ENCODE data around the gene TNNI2.
"Not testable (repeated sequence)": the region's sequence is repeated elsewhere in the genome, so short reads cannot be mapped to it uniquely, and the experiment has no call there.

The TNNI2 gene

DNA sequence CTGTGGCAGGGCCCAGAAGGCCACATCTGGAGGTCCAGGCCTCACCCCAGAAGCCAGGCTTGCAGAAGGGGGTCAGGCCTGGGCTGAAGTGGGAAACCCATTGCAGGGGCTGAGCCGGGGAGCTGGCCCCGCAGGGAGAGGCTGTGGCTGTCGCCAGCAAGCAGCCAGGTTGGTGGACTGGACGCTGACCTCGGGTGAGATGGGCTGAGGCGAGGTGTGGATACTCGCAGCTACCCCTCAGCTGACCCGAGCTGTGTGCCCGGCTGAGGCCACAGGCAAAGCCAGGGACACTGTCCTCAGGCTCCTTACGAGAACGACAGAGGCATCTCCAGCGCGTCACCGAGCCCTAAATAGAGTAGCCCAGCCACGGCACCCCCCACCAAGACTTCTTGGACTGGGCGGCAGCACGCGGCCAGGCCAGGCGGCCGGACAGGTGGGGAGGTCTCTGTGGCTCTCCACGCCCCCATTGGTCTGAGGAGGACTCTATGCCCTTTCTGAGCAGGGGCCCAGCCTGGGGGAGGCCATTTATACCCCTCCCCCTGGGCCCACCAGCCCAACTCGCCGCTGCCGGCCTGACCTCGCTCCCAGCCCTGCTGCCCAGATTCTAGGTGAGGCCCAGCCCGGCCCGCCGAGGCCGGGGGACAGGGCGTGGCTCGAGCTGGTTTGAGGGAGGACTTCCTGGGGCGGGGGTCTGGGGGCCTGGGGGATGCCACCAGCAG, at the start of gene TNNI2:
Gene TNNI2 (plus strand): TSS at position 556 of the 719 bp plus-strand sequence. CDS start 716 bp downstream, outside the sequence.
- no peak for DNase-seq (ENCODE audit: low spot score)

DNA sequence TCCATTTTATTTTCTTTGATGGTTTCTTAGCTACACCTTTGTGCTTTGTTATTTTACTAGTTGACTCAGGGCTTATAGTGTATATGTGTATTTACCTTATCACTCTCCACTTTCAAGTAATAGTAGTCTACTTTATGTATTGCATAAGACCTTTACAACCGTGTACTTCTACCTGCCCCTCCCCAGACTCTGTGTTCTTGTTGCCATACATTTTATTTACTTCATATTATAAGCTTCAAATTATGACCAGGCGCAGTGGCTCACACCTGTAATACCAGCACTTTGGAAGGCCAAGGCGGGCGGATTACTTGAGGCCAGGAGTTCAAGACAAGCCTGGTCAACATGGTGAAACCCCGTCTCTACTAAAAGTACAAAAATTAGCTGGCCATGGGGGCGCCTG, 46.9 kb upstream of the TNNI2 start:
- DNase-seq (ENCODE audit: low spot score): no peak

- no peak for DNase-seq (ENCODE audit: low spot score)
These were observed 46.3 kb upstream of the TNNI2 start for GRCh38 chr11:1792461-1792860.

DNA sequence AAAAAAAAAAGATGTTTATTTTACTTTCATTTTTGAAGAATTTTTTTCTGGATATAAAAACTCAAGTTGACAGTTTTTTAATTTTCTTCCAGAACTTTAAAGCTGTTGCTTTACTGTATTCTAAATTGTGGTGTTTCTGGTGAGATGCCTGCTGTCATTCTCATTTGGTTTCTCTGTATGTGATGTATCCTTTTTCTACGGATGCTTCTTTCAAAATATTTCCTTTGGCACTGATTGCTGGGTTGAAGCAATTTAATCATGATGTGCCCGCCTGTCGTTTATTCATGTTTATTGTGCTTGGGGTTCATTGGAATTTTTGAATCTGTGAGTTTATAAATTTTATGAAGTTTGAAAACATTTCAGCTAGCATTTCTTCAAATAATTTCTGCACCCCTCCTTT, 45.7 kb upstream of the TNNI2 start:
- DNase-seq (ENCODE audit: low spot score): no peak

GRCh38 chr11:1796413-1797011, 42.3 kb upstream of the TNNI2 start:
- DNase-seq (ENCODE audit: low spot score): no peak

- DNase-seq (ENCODE audit: low spot score): no peak
These were observed 41.2 kb upstream of the TNNI2 start for GRCh38 chr11:1797391-1798125.

DNA sequence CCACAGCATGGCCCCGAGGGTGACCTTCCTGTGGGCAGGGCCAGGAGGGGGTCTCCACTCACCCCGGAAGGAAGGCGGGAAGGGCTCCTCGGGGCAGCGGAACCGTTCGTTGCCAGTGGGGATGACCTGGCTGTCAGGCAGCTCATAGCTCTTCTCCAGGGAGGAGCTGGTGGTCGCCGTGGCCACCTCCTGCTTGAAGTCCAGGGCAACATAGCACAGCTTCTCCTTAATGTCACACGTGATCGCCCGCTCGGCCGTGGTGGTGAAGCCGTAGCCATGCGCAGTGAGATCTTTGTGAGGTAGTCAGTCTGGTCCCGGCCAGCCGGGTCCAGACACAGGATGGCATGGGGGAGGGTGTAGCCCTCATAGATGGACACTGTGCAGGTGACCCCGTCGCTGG, 35.5 kb upstream of the TNNI2 start:
- no peak for DNase-seq (ENCODE audit: low spot score)

DNA sequence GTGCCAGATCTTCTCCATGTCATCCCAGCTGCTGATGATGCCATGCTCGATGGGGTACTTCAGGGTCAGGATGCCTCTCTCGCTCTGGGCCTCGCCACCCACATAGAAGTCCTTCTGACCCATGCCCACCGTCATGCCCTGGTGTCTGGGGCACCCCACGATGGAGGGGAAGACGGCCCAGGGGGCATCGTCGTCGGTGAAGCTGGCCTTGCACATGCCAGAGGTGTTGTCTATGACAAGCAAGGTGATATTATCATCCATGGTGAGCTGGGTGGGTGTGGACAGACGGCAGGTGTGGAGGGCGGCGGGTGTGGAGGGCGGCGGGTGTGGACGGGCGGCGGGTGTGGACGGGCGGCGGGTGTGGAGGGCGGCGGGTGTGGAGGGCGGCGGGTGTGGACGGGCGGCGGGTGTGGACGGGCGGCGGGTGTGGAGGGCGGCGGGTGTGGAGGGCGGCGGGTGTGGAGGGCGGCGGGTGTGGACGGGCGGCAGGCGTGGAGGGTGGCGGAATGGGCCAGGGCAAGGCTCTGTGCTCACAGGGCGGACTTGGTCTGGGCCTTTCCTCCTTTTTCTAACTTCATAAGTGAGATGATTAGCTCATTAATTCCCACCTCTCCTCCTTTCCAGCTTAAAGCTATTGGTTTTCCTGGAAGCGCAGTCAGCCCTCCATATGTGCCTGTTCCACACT, 34.8 kb upstream of the TNNI2 start:
- not testable (repeated sequence) for DNase-seq (ENCODE audit: low spot score)

- DNase-seq (ENCODE audit: low spot score): no peak
These were observed 33.3 kb upstream of the TNNI2 start for GRCh38 chr11:1805525-1805924.

- no peak for DNase-seq (ENCODE audit: low spot score)
These were observed 31.4 kb upstream of the TNNI2 start for GRCh38 chr11:1807264-1807995.

DNA sequence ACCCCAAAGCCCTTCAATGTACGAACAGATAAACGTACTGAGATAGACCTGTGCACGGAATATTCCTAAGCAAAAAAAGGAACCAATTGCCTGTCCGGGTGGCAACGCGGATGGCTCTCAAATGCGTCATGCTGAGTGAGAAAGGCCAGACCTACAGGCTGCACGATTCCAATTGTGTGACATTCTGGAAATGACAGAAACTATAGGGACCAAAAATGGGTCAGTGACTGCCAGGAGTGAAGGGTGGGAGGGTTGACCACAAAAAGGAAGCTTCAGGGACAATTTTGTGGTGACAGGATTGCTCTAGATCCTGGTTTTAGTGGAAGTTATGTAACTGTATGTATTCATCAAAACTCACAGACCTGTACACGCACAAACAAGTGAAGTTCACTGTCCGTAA, 28.0 kb upstream of the TNNI2 start:
- DNase-seq (ENCODE audit: low spot score): no peak

- no peak for DNase-seq (ENCODE audit: low spot score)
These were observed 26.5 kb upstream of the TNNI2 start for GRCh38 chr11:1812274-1812673.

- DNase-seq (ENCODE audit: low spot score): no peak
These were observed 26.0 kb upstream of the TNNI2 start for GRCh38 chr11:1812801-1813200.

DNA sequence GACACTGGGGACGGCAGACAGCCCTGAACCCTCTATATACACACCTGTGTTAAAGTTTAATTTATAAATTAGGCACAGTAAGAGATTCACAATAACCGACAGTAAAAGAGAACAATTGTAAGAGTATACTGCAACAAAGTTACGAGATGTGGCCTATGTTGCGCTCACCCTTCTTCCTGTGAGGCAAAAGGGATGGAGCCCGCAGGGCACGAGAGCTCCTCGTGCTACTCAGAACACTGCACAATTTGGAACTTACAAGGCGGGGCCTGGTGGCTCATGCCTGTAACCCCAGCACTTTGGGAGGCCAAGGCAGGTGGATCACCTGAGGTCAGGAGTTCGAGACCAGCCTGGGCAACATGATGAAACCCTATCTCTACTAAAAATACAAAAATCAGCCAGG, 25.4 kb upstream of the TNNI2 start:
- not testable (repeated sequence) for DNase-seq (ENCODE audit: low spot score)

GRCh38 chr11:1814691-1815090, 24.1 kb upstream of the TNNI2 start:
- no peak for DNase-seq (ENCODE audit: low spot score)

DNA sequence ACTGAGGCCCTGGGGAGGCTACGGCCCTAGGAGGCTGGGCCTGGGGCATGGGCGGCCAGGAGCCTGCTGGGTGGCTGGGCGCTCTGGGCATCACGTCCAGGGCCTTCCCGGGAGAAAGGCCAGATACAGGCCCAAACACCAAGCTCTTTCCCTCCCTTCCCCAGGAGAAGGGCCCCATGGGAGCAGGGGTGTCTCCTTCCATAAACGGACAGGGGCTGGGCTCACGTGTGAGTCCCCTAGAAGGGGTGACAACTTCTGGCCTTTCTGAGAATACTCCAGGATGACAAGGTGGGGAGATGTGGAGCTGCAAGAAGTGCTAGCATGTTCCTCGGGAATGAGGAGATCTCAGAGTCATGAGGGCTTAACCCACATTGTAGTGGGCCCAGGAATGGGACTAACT, 23.5 kb upstream of the TNNI2 start:
- DNase-seq (ENCODE audit: low spot score): no peak

- no peak for DNase-seq (ENCODE audit: low spot score)
These were observed 23.0 kb upstream of the TNNI2 start for GRCh38 chr11:1815751-1816150.

DNA sequence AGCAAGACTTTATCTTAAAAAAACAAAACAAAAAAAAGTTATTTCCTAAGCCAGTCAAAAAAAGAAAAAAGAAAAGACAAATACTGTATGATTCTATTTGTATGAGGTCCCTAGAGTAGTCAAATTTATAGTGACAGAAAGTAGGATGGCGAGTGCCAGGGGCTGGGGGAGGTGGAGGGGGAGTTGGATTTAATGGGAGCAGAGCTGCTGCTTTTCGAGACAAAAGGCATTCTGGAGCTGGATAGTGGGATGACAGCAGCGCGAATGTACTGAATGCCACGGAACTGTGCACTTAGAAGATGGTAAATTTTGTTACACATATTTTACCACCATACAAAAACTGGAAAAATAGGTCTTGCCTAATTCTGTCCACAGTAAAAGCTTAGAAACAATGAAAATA, 21.8 kb upstream of the TNNI2 start:
- no peak for DNase-seq (ENCODE audit: low spot score)

GRCh38 chr11:1817511-1817910, 21.3 kb upstream of the TNNI2 start:
- no peak for DNase-seq (ENCODE audit: low spot score)

DNA sequence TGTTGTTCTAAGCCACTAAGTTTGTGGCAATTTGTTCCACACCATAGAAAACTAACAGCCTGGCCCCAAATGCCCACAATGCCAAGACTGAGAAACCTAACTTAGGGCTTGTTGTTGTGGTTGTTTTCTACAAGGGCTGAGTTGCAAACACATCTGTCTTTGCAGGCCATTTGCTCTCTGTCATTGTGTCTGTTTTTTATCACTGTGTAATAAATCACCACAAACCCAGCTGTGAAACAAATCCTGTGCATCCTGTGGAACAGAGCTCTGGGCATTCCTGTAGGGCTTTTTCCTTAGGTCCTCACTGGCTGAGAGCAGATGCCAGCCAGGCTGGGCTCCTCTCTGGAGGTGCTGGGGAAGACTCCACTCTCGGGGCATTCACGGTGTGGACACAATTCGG, 19.7 kb upstream of the TNNI2 start:
- DNase-seq (ENCODE audit: low spot score): no peak

GRCh38 chr11:1820463-1821325, 18.1 kb upstream of the TNNI2 start:
- DNase-seq (ENCODE audit: low spot score): no peak

Data from ecto neural progenitor cell (in vitro differentiated cells).